Measurements from ENCODE around the gene DHX40.

GRCh38 chr17:59619298-59620063, 54.1 kb downstream of the DHX40 start, which contains the start of gene CLTC:
- peak; percentile 90 for TF ChIP-seq POLR2AphosphoS5 (IDR thresholded peaks at IDR 0.05; ENCODE audit: low read depth, low read length)
- peak; percentile 95 for TF ChIP-seq POLR2A (IDR thresholded peaks at IDR 0.05; ENCODE audit: low read depth, low read length)
- peak; percentile 97 for TF ChIP-seq TAF1 (IDR thresholded peaks at IDR 0.05; ENCODE audit: low read depth, low read length)
- TF ChIP-seq POU2F2 (IDR thresholded peaks at IDR 0.05; ENCODE audit: low read depth, low read length), result peak; percentile 87; the same call in 1 of the 2 replicates
- peak; percentile 5; the same call in 1 of the 2 replicates for TF ChIP-seq SPI1 (IDR thresholded peaks at IDR 0.05; ENCODE audit: low read depth, low read length)

Data from GM12891 (cell line).